IMR-90 (cell line): ENCODE data around the gene ATG7. TPM values are rescaled to one million over a fixed set of nuclear protein-coding genes. Genes with fewer than 3 reads are reported as not detected.

ENCODE experiments used
- ATAC-seq: fragments of 200-7000 bp; cut with Tn5 transposase; 2 replicates; pipeline ENCODE4 v1.9.1; 2020; ENCODE audit warnings: low read depth, mild to moderate bottlenecking, moderate library complexity
- BruUV-seq: library from RNA; stranded (reverse); fragments of 400-500 nt; replicated peaks from 2 replicates; lab custom pipeline; 2021; lab: Mats Ljungman, UMichigan
- CTCF ChIA-PET: fragments of 300-600 bp; formaldehyde crosslinking; extraction: SDS; loops from one replicate; lab custom pipeline; 2021; ENCODE audit warnings: antibody characterized with exemption; lab: Yijun Ruan, JAX
- POLR2A ChIA-PET: fragments of 300-600 bp; sonication (Branson Sonifier 250); formaldehyde crosslinking; loops from one replicate; lab custom pipeline; 2022; ENCODE audit warnings: antibody characterized with exemption; ENCODE audit not compliant: unreplicated experiment; lab: Charles Lee
- DNase-seq: peaks from one replicate; pipeline ENCODE4 v3.0.0; 2013
- H2AFZ ChIP-seq: replicated peaks from 2 replicates; pipeline ENCODE3; 2013; ENCODE audit warnings: low read length, mild to moderate bottlenecking; ENCODE audit not compliant: poor library complexity
- H2AK5ac ChIP-seq: 2 replicates; pipeline ENCODE4 v1.6.1; 2013; ENCODE audit warnings: low read depth, low read length, inconsistent platforms
- H2AK9ac ChIP-seq: replicated peaks from 2 replicates; pipeline ENCODE3; 2013; ENCODE audit warnings: mild to moderate bottlenecking, low read depth, low read length, moderate library complexity; ENCODE audit not compliant: poor library complexity
- H2BK120ac ChIP-seq: 2 replicates; pipeline ENCODE4 v1.6.1; 2013; ENCODE audit warnings: low read depth, low read length, inconsistent platforms
- H2BK15ac ChIP-seq: 3 replicates; pipeline ENCODE4 v1.6.1; 2013; ENCODE audit warnings: low read depth, low read length, inconsistent platforms
- H2BK20ac ChIP-seq: 2 replicates; pipeline ENCODE4 v1.6.1; 2013; ENCODE audit warnings: low read depth, mild to moderate bottlenecking, inconsistent platforms, low read length, moderate library complexity
- H2BK5ac ChIP-seq: 2 replicates; pipeline ENCODE4 v1.6.1; 2013; ENCODE audit warnings: mild to moderate bottlenecking, low read depth, low read length, inconsistent platforms; ENCODE audit not compliant: poor library complexity, severe bottlenecking
- H3K14ac ChIP-seq: replicated peaks from 2 replicates; pipeline ENCODE4 v1.6.1; 2013; ENCODE audit warnings: low read depth, low read length, inconsistent platforms
- H3K18ac ChIP-seq: 2 replicates; pipeline ENCODE4 v1.6.1; 2013; ENCODE audit warnings: low read depth, low read length, control low read depth
- H3K23ac ChIP-seq: 2 replicates; pipeline ENCODE4 v1.6.1; 2013; ENCODE audit warnings: low read depth, low read length, inconsistent platforms
- H3K27ac ChIP-seq: 2 replicates; pipeline ENCODE4 v1.5.1; 2013; ENCODE audit warnings: mild to moderate bottlenecking, control low read depth, low read length; ENCODE audit not compliant: insufficient read depth
- H3K27me3 ChIP-seq: 2 replicates; pipeline ENCODE4 v1.6.1; 2013; ENCODE audit warnings: low read length; ENCODE audit not compliant: control insufficient read depth, insufficient read depth
- H3K36me3 ChIP-seq: 2 replicates; pipeline ENCODE4 v1.6.1; 2013; ENCODE audit warnings: low read length, mixed read lengths; ENCODE audit not compliant: control insufficient read depth, insufficient read depth
- H3K4ac ChIP-seq: 2 replicates; pipeline ENCODE4 v1.6.1; 2013; ENCODE audit warnings: low read depth, low read length, inconsistent platforms
- H3K4me1 ChIP-seq: 2 replicates; pipeline ENCODE4 v1.6.1; 2013; ENCODE audit warnings: low read length, mixed read lengths; ENCODE audit not compliant: control insufficient read depth, insufficient read depth
- H3K4me2 ChIP-seq: 2 replicates; pipeline ENCODE4 v1.6.1; 2013; ENCODE audit warnings: low read depth, mild to moderate bottlenecking, control low read depth, low read length, moderate library complexity
- H3K4me3 ChIP-seq: 2 replicates; pipeline ENCODE4 v1.5.1; 2013; ENCODE audit warnings: low read depth, mild to moderate bottlenecking, control low read depth, low read length, moderate library complexity; ENCODE audit not compliant: insufficient read depth
- H3K56ac ChIP-seq: 2 replicates; pipeline ENCODE4 v1.6.1; 2013; ENCODE audit warnings: low read length, inconsistent platforms; ENCODE audit not compliant: insufficient read depth; ENCODE audit errors: extremely low read depth
- H3K79me1 ChIP-seq, 2 experiments: 2 replicates each; pipeline ENCODE4 v1.6.1; 2013; ENCODE audit warnings: low read length in 2 of 2, inconsistent platforms in 1 of 2, low read depth in 1 of 2
- H3K9ac ChIP-seq: 2 replicates; pipeline ENCODE4 v1.6.1; 2013; ENCODE audit warnings: low read depth, low read length, control low read depth
- H3K9me1 ChIP-seq: 2 replicates; pipeline ENCODE4 v1.6.1; 2013; ENCODE audit warnings: low read length, inconsistent platforms; ENCODE audit not compliant: insufficient read depth
- H3K9me3 ChIP-seq: 2 replicates; pipeline ENCODE4 v1.6.1; 2013; ENCODE audit warnings: low read length; ENCODE audit not compliant: control insufficient read depth, insufficient read depth
- H4K20me1 ChIP-seq: 2 replicates; pipeline ENCODE4 v1.6.1; 2013; ENCODE audit warnings: low read length, inconsistent platforms; ENCODE audit not compliant: insufficient read depth
- H4K5ac ChIP-seq: 2 replicates; pipeline ENCODE4 v1.6.1; 2013; ENCODE audit warnings: mild to moderate bottlenecking, low read depth, low read length, control low read depth
- H4K8ac ChIP-seq, 2 experiments: 2 replicates each; pipeline ENCODE4 v1.6.1; 2013; ENCODE audit warnings: low read depth in 2 of 2, low read length in 2 of 2, control low read depth in 1 of 2, inconsistent platforms in 1 of 2
- H4K91ac ChIP-seq: 2 replicates; pipeline ENCODE4 v1.6.1; 2013; ENCODE audit warnings: low read depth, low read length, inconsistent platforms; ENCODE audit not compliant: insufficient read depth
- CEBPB ChIP-seq: IDR thresholded peaks from 2 replicates; pipeline ENCODE4 v1.6.1; 2012; ENCODE audit warnings: low read depth, low read length, improper control_type of control experiment
- CHD1 ChIP-seq: IDR thresholded peaks from 2 replicates; pipeline ENCODE4 v1.6.1; 2012; ENCODE audit warnings: low read depth, low read length, improper control_type of control experiment
- FOS ChIP-seq: fragments of 150-350 bp; IDR thresholded peaks from 2 replicates; pipeline ENCODE4 v1.6.1; 2016; ENCODE audit warnings: low read depth, low read length
- MAFK ChIP-seq: IDR thresholded peaks from 2 replicates; pipeline ENCODE4 v1.6.1; 2012; ENCODE audit warnings: low read depth, low read length, improper control_type of control experiment
- MAZ ChIP-seq: IDR thresholded peaks from 2 replicates; pipeline ENCODE4 v1.6.1; 2012; ENCODE audit warnings: low read depth, mild to moderate bottlenecking, low read length, improper control_type of control experiment, moderate library complexity, borderline replicate concordance
- MXI1 ChIP-seq: IDR thresholded peaks from 2 replicates; pipeline ENCODE4 v1.6.1; 2012; ENCODE audit warnings: low read depth, mild to moderate bottlenecking, low read length, moderate library complexity, borderline replicate concordance
- NFE2L2 ChIP-seq: fragments of 150-350 bp; IDR thresholded peaks from 2 replicates; pipeline ENCODE4 v1.6.1; 2016; ENCODE audit warnings: low read depth, mild to moderate bottlenecking, low read length
- RAD21 ChIP-seq: IDR thresholded peaks from 2 replicates; pipeline ENCODE4 v1.6.1; 2012; ENCODE audit warnings: low read length, improper control_type of control experiment
- RCOR1 ChIP-seq: IDR thresholded peaks from 2 replicates; pipeline ENCODE4 v1.6.1; 2012; ENCODE audit warnings: mild to moderate bottlenecking, low read length, improper control_type of control experiment; ENCODE audit not compliant: insufficient replicate concordance
- RFX5 ChIP-seq: IDR thresholded peaks from 2 replicates; pipeline ENCODE4 v1.8.0; 2012; ENCODE audit warnings: low read depth, mild to moderate bottlenecking, low read length, moderate library complexity
- SMC3 ChIP-seq: fragments of 150-350 bp; IDR thresholded peaks from 2 replicates; pipeline ENCODE4 v1.6.1; 2016; ENCODE audit warnings: low read depth, mild to moderate bottlenecking, antibody characterized with exemption, low read length, moderate library complexity
- WGBS, 2 experiments: methylation state at CpG; one replicate each; pipeline versions ENCODE4 v1.1.5 to v1.1.7; 2013; ENCODE audit warnings: missing lambda C conversion rate in 2 of 2; ENCODE audit not compliant: insufficient read length in 1 of 2; ENCODE audit errors: extremely low coverage in 2 of 2; 5-methylcytosine and 5-hydroxymethylcytosine counted together
- dilution Hi-C: fragments of 300-500 bp; cut with HindIII; formaldehyde crosslinking; loops from one replicate; pipeline ENCODE4 v1.14.3; 2018; ENCODE audit warnings: low sequenced_read_pairs; ENCODE audit not compliant: unreplicated experiment
- in situ Hi-C: fragments of 300-500 bp; cut with MboI; formaldehyde crosslinking; loops from 3 replicates; pipeline ENCODE4 v1.14.3; 2019; ENCODE audit warnings: low sequenced_read_pairs, inconsistent platforms, mixed read lengths
- intact Hi-C: fragments of 100-400 bp; cut with micrococcal nuclease; formaldehyde crosslinking; loops from 2 replicates; pipeline ENCODE4 v1.10.0; 2022
- polyA plus RNA-seq, 3 experiments: library from polyadenylated mRNA; depleted of rRNA; stranded (reverse); fragments of >200 nt; gene quantifications; 2 replicates each; pipeline ENCODE4 v1.2.3, GENCODE V29; 2012; ENCODE audit warnings: low replicate concordance in 1 of 3
- total RNA-seq: library from RNA; depleted of rRNA; stranded (reverse); fragments of >200 nt; gene quantifications from 2 replicates; pipeline ENCODE4 v1.2.3, GENCODE V29; 2012
- TF ChIP-seq, protein P1 (sequence below): conservative IDR thresholded peaks from 2 replicates; pipeline ENCODE4 v1.5.1; 2012; ENCODE audit warnings: mild to moderate bottlenecking, low read depth, low read length, improper control_type of control experiment
- TF ChIP-seq, protein P2 (sequence below): fragments of 150-350 bp; IDR thresholded peaks from 2 replicates; pipeline ENCODE4 v1.6.1; 2016; ENCODE audit warnings: low read depth, mild to moderate bottlenecking, low read length, moderate library complexity, borderline replicate concordance
- TF ChIP-seq, protein P3 (sequence below): fragments of 150-350 bp; IDR thresholded peaks from 2 replicates; pipeline ENCODE4 v1.6.1; 2017; ENCODE audit warnings: mild to moderate bottlenecking, antibody characterized with exemption, low read length, low read depth

The ATG7 gene
- total and polyA plus RNA-seq, 2 of the 4 experiments (the other 2 are of a cell fraction), result 15.6 to 51.4 TPM

DNA sequence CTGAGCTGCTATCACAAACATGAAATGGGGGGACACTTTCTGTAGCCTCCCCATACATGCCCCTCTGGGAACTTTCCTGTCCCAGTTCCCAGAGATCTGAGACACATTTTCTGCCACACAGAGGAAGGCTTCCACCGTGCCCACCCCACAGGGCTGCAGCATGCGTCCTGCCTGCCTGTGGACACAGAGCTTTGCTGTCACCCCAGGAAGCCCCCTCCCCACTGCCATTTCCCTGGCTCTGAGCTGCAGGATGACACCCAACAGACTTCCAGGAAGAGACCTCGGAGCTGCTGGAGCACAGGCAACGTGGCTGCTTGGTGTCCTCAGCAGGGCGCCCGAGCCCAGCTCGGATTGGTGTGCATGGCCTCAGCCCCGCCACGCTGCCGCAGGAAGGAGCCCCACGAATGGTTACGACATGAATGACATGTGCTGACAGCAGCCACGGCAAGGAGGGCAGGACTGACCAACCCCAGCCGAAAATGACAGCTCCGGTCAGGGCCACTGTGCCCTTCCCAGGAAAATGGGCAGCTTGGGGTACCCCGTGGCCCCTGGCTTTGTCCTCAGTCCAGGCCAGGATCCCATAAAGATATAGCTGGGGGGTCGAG lies 290.2 kb downstream of the ATG7 start:
- Histone ChIP-seq H2BK5ac (no peak overlapping the region), H4K20me1 (peaks cover 59% of the 10 kb centered on the region), H3K9me3 (no peaks in the 10 kb centered on the region), H3K4ac (no peak overlapping the region), H2BK120ac (no peak overlapping the region), H2BK15ac (no peak overlapping the region), H3K4me2 (no peak overlapping the region), H3K36me3 (peaks cover 70% of the 10 kb centered on the region), H3K23ac (no peak overlapping the region), H3K27ac (no peak overlapping the region), H3K79me1 (peaks cover 46 to 97% of the 10 kb centered on the region in 2 experiments), H3K4me1 (peaks cover 20% of the 10 kb centered on the region), H2BK20ac (no peak overlapping the region), H3K27me3 (no peaks in the 10 kb centered on the region), H3K56ac (no peak overlapping the region), H3K14ac (no peak overlapping the region), H2AFZ (peak overlapping the region; percentile 14), H4K8ac (no peak overlapping the region), H3K9ac (no peak overlapping the region), H4K5ac (no peak overlapping the region), H3K4me3 (no peak overlapping the region), H2AK9ac (no peak overlapping the region), H2AK5ac (no peak overlapping the region), H4K91ac (no peak overlapping the region), H3K18ac (no peak overlapping the region), H3K9me1 (peaks cover 45% of the 10 kb centered on the region)
- intact Hi-C loops (no loop called here), in situ Hi-C loops (loop anchor here (10.0 kb wide), 1 partner anchor 82 kb away; the partner anchor contains the start of gene VGLL4), dilution Hi-C loops (no loop called here)
- ATAC-seq (no peak), DNase-seq (no peak)
- ChIA-PET CTCF (interaction anchor here (0.7 kb wide), 1 partner anchor 266 kb away, joined by 4 read pairs; no protein-coding TSS in a partner anchor), POLR2A (no interaction called here)
- TF ChIP-seq, protein P1, sequence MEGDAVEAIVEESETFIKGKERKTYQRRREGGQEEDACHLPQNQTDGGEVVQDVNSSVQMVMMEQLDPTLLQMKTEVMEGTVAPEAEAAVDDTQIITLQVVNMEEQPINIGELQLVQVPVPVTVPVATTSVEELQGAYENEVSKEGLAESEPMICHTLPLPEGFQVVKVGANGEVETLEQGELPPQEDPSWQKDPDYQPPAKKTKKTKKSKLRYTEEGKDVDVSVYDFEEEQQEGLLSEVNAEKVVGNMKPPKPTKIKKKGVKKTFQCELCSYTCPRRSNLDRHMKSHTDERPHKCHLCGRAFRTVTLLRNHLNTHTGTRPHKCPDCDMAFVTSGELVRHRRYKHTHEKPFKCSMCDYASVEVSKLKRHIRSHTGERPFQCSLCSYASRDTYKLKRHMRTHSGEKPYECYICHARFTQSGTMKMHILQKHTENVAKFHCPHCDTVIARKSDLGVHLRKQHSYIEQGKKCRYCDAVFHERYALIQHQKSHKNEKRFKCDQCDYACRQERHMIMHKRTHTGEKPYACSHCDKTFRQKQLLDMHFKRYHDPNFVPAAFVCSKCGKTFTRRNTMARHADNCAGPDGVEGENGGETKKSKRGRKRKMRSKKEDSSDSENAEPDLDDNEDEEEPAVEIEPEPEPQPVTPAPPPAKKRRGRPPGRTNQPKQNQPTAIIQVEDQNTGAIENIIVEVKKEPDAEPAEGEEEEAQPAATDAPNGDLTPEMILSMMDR, result no peak
- no peak for TF ChIP-seq MAFK
- TF ChIP-seq NFE2L2, result no peak
- TF ChIP-seq RFX5, result no peak
- TF ChIP-seq MAZ, result no peak
- no peak for TF ChIP-seq CHD1
- TF ChIP-seq, protein P2, sequence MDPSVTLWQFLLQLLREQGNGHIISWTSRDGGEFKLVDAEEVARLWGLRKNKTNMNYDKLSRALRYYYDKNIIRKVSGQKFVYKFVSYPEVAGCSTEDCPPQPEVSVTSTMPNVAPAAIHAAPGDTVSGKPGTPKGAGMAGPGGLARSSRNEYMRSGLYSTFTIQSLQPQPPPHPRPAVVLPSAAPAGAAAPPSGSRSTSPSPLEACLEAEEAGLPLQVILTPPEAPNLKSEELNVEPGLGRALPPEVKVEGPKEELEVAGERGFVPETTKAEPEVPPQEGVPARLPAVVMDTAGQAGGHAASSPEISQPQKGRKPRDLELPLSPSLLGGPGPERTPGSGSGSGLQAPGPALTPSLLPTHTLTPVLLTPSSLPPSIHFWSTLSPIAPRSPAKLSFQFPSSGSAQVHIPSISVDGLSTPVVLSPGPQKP, result no peak
- no peak for TF ChIP-seq MXI1
- TF ChIP-seq, protein P3, sequence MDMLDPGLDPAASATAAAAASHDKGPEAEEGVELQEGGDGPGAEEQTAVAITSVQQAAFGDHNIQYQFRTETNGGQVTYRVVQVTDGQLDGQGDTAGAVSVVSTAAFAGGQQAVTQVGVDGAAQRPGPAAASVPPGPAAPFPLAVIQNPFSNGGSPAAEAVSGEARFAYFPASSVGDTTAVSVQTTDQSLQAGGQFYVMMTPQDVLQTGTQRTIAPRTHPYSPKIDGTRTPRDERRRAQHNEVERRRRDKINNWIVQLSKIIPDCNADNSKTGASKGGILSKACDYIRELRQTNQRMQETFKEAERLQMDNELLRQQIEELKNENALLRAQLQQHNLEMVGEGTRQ, result no peak
- no peak for TF ChIP-seq SMC3
- TF ChIP-seq CEBPB, result no peak
- no peak for TF ChIP-seq RAD21
- TF ChIP-seq RCOR1, result no peak
- TF ChIP-seq FOS, result no peak
- 89% methylated on average over 12 of the region's 17 CpGs; no CpG with 5 or more reads in 1 of the 2 experiments for WGBS, 2 experiments
- BruUV-seq, result no TSS peak
